Measurements from ENCODE around the gene SH3GLB1. TPM values are rescaled to one million over a fixed set of nuclear protein-coding genes. Genes with fewer than 3 reads are reported as not detected.

The SH3GLB1 gene
- total and polyA plus RNA-seq, 4 donors = 14.1 to 25.2 (median 18.3) TPM

GRCh38 chr1:86695400-86695799, 9.0 kb upstream of the SH3GLB1 start:
- Histone ChIP-seq H3K9me3 (ENCODE audit: control insufficient read depth in 4 of 4, low read length in 3 of 4) (no peaks in the 10 kb centered on the region), H3K9ac (ENCODE audit: low read depth in 1 of 2, low read length in 2 of 2) (no peak overlapping the region), H3K36me3 (ENCODE audit: control insufficient read depth in 4 of 4, insufficient read depth in 3 of 4, low read depth in 1 of 4, low read length in 3 of 4) (no peaks in the 10 kb centered on the region), H3K4me1 (ENCODE audit: control insufficient read depth in 4 of 4, insufficient read depth in 4 of 4, low read length in 3 of 4) (no peaks in the 10 kb centered on the region), H3K27me3 (ENCODE audit: control insufficient read depth in 4 of 4, insufficient read depth in 4 of 4, low read length in 3 of 4) (peaks cover 0 to 2% (median 0%) of the 10 kb centered on the region in 4 donors), H3K27ac (ENCODE audit: low read depth in 1 of 2, low read length in 2 of 2) (no peak overlapping the region), H3K4me3 (ENCODE audit: low read depth in 1 of 3, low read length in 3 of 3) (no peak overlapping the region)
- WGBS = 84% methylated on average over 2 of the region's 2 CpGs
- no peak for TF ChIP-seq NR2F2 (IDR thresholded peaks at IDR 0.05)
- TF ChIP-seq ATF3 (IDR thresholded peaks at IDR 0.05) = no peak
- DNase-seq (ENCODE audit: low spot score) = no peak

- WGBS = 94% methylated on average over 1 of the region's 1 CpG
- TF ChIP-seq MAX (IDR thresholded peaks at IDR 0.05) (no peak), RXRA (IDR thresholded peaks at IDR 0.05) (no peak), ZBTB33 (IDR thresholded peaks at IDR 0.05) (no peak), JUND (IDR thresholded peaks at IDR 0.05) (no peak), HNF4G (IDR thresholded peaks at IDR 0.05) (no peak), FOXA2 (IDR thresholded peaks at IDR 0.05) (no peak), GABPA (IDR thresholded peaks at IDR 0.05 in 1 of 2, conservative IDR thresholded peaks at IDR 0.05 in 1 of 2) (no peak), CTCF (IDR thresholded peaks at IDR 0.05; ENCODE audit: low read depth, low read length, missing input control) (no peak), RAD21 (IDR thresholded peaks at IDR 0.05) (no peak), REST (IDR thresholded peaks at IDR 0.05) (no peak)
- no peaks in the 10 kb centered on the region for H3K9me3 ChIP-seq (ENCODE audit: control insufficient read depth in 4 of 4, low read length in 3 of 4)
- no peak for DNase-seq (ENCODE audit: low spot score)
- H3K27ac ChIP-seq (ENCODE audit: low read depth in 1 of 2, low read length in 2 of 2) = no peak overlapping the region
- H3K4me1 ChIP-seq (ENCODE audit: control insufficient read depth in 4 of 4, insufficient read depth in 4 of 4, low read length in 3 of 4) = no peaks in the 10 kb centered on the region
- H3K4me3 ChIP-seq (ENCODE audit: low read depth in 1 of 3, low read length in 3 of 3) = no peak overlapping the region
- no peaks in the 10 kb centered on the region for H3K27me3 ChIP-seq (ENCODE audit: control insufficient read depth in 4 of 4, insufficient read depth in 4 of 4, low read length in 3 of 4)
- no peak overlapping the region for H3K9ac ChIP-seq (ENCODE audit: low read depth in 1 of 2, low read length in 2 of 2)
- H3K36me3 ChIP-seq (ENCODE audit: control insufficient read depth in 4 of 4, insufficient read depth in 3 of 4, low read depth in 1 of 4, low read length in 3 of 4) = no peaks in the 10 kb centered on the region
Observed at GRCh38 chr1:86696522-86696921, 7.9 kb upstream of the SH3GLB1 start.
